ENCODE results near the gene LCLAT1.

DNA sequence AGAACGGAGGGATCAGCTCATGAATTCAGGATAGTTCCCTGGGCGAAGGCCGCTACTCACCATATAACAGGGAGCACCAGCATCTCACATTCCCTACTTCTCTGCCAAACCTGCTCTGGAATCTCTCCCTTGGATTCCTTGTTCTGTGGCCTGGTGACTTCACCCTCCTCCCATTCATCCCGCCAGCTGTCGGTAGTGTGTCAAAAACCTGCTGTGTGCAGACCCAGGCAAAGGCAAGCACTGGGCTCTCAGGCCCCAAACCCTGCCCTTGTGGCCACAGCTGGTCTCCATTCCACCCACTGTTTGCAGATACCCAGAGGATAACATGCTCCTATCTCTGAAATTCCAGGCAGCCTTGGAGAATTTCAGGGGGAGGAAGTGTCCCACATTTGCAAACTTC, 208.6 kb downstream of the LCLAT1 start:
- TF ChIP-seq, protein P1, sequence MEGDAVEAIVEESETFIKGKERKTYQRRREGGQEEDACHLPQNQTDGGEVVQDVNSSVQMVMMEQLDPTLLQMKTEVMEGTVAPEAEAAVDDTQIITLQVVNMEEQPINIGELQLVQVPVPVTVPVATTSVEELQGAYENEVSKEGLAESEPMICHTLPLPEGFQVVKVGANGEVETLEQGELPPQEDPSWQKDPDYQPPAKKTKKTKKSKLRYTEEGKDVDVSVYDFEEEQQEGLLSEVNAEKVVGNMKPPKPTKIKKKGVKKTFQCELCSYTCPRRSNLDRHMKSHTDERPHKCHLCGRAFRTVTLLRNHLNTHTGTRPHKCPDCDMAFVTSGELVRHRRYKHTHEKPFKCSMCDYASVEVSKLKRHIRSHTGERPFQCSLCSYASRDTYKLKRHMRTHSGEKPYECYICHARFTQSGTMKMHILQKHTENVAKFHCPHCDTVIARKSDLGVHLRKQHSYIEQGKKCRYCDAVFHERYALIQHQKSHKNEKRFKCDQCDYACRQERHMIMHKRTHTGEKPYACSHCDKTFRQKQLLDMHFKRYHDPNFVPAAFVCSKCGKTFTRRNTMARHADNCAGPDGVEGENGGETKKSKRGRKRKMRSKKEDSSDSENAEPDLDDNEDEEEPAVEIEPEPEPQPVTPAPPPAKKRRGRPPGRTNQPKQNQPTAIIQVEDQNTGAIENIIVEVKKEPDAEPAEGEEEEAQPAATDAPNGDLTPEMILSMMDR (IDR thresholded peaks at IDR 0.05) = no peak
- TF ChIP-seq EZH2 (IDR thresholded peaks at IDR 0.05) = no peak
- TF ChIP-seq EZH2phosphoT487 (IDR thresholded peaks at IDR 0.05) = no peak
